Memory B cell (primary cell): Measurements from ENCODE around the gene FMN2.

Source experiments
- ATAC-seq: fragments of 150-1000 bp; cut with Tn5 transposase; 2 replicates; pipeline ENCODE4 v1.10.0; 2021; ENCODE audit warnings: low read depth, mild to moderate bottlenecking, moderate library complexity
- DNase-seq, 2 donors: peaks; one replicate each; pipeline ENCODE4 v3.0.0; 2022; ENCODE audit warnings: low spot score in 2 of 2
- H3K27ac Mint-ChIP-seq: one replicate; pipeline ENCODE4 v1.8.0; 2022; ENCODE audit warnings: mild to moderate bottlenecking, moderate library complexity, mixed read lengths
- H3K27me3 Mint-ChIP-seq: one replicate; pipeline ENCODE4 v1.8.0; 2022; ENCODE audit warnings: mixed read lengths
- H3K36me3 Mint-ChIP-seq: one replicate; pipeline ENCODE4 v1.8.0; 2022; ENCODE audit warnings: mild to moderate bottlenecking, mixed read lengths
- H3K4me1 Mint-ChIP-seq: one replicate; pipeline ENCODE4 v1.8.0; 2022; ENCODE audit warnings: mixed read lengths
- H3K4me3 Mint-ChIP-seq: one replicate; pipeline ENCODE4 v1.8.0; 2022; ENCODE audit warnings: mild to moderate bottlenecking, moderate library complexity, mixed read lengths
- H3K9me3 Mint-ChIP-seq: one replicate; pipeline ENCODE4 v1.8.0; 2022; ENCODE audit warnings: mixed read lengths

FMN2 gene

GRCh38 chr1:240107058-240107684, 15.5 kb downstream of the FMN2 start:
- no peaks in the 10 kb centered on the region for H3K4me1 Mint-ChIP-seq
- no peak for ATAC-seq
- H3K27me3 Mint-ChIP-seq, result peaks cover 2% of the 10 kb centered on the region
- H3K27ac Mint-ChIP-seq, result no peak overlapping the region
- no peak for DNase-seq
- peaks cover 5% of the 10 kb centered on the region for H3K9me3 Mint-ChIP-seq
- no peak overlapping the region for H3K4me3 Mint-ChIP-seq
- H3K36me3 Mint-ChIP-seq, result no peaks in the 10 kb centered on the region

GRCh38 chr1:240109130-240109529, 17.4 kb downstream of the FMN2 start:
- no peaks in the 10 kb centered on the region for H3K4me1 Mint-ChIP-seq
- ATAC-seq, result no peak

DNA sequence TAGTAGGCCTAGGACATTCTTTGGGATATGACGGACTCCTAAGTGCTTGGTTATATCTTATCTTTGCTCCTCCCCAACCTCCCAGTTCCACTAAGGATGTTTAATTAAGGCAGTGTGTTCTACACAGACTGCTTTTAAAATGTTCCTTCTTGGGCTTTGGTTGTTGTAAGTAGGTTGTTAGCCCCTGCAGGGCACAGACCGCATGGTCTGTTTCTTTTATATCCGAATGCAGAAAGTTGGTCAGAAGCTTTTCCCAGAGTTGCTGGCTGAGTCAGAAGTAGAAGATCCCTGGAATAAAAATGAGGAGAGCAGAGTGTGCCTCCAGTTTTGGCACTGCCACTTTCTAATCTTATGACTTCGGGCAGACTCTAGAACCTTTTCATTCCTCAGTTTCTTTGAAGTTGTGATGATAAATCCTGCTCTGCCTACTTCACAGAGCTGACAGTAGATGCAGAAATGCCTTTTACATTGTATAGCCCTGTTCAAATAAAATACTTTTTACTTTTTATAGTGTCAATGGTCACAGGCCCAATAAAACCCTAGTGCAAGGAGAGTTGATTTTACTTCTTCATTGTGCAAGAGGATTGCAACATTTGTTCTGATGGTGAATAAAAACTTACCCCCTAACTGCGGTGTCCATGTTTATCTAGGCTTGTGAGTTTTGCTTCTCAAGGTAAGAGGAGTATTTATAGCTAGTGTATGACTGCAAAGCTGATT, 18.4 kb downstream of the FMN2 start:
- no peak overlapping the region for H3K4me3 Mint-ChIP-seq
- no peak for ATAC-seq

More at GRCh38 chr1:240109130-240109529, 17.4 kb downstream of the FMN2 start:
- no peaks in the 10 kb centered on the region for H3K36me3 Mint-ChIP-seq
- no peak for DNase-seq
- peaks cover 3% of the 10 kb centered on the region for H3K9me3 Mint-ChIP-seq
- H3K27me3 Mint-ChIP-seq, result peaks cover 2% of the 10 kb centered on the region
- H3K4me3 Mint-ChIP-seq, result no peak overlapping the region
- no peak overlapping the region for H3K27ac Mint-ChIP-seq

DNA sequence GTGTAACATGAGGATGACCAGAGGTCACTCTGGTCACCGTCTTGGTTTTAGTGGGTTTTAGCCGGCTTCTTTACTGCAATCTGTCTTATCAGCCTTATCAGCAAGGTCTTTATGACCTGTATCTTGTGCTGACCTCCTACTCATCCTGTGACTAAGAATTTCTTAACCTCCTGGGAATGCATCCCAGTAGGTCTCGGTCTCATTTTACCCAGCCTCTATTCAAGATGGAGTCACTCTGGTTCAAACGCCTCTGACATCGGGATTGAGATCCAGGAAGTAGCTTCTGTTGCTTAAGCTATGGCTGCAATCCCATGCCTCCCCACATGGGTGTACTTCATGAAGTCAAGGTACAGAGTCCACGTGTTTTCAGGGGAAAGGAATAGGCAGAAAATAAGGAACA, 19.9 kb downstream of the FMN2 start:
- DNase-seq, result no peak

More for the DNA sequence above, 18.4 kb downstream of the FMN2 start:
- no peak overlapping the region for H3K27ac Mint-ChIP-seq
- peaks cover 2% of the 10 kb centered on the region for H3K27me3 Mint-ChIP-seq
- DNase-seq, result no peak
- no peaks in the 10 kb centered on the region for H3K4me1 Mint-ChIP-seq
- H3K9me3 Mint-ChIP-seq, result peaks cover 3% of the 10 kb centered on the region
- no peaks in the 10 kb centered on the region for H3K36me3 Mint-ChIP-seq

DNA sequence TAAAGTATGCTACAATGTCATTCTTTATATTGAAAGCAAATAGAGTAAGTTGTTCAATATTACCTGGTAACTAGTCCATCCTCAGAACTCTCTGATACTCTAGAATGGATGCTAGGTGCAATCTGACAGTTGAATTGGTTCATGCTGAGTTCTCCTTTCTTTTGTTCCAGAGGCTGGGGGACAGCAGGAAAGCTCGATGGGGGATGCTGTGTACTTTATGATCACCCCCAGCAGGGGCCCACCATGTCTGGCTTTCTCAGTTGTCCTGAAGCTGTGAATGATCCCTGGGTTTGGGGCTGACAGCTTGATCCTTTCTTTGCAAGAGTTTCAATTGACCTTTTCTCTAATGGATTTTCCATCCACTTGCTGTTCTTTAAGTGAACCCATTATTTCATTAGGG, 22.5 kb downstream of the FMN2 start:
- Mint-ChIP-seq H3K4me3 (no peak overlapping the region), H3K27ac (no peak overlapping the region), H3K27me3 (no peaks in the 10 kb centered on the region), H3K4me1 (no peaks in the 10 kb centered on the region), H3K9me3 (no peaks in the 10 kb centered on the region), H3K36me3 (no peaks in the 10 kb centered on the region)
- ATAC-seq (no peak), DNase-seq (no peak)

More for the DNA sequence above, 19.9 kb downstream of the FMN2 start:
- Mint-ChIP-seq H3K4me1 (no peaks in the 10 kb centered on the region), H3K27ac (no peak overlapping the region), H3K4me3 (no peak overlapping the region), H3K27me3 (peaks cover 2% of the 10 kb centered on the region), H3K36me3 (no peaks in the 10 kb centered on the region), H3K9me3 (peaks cover 3% of the 10 kb centered on the region)
- no peak for ATAC-seq

DNA sequence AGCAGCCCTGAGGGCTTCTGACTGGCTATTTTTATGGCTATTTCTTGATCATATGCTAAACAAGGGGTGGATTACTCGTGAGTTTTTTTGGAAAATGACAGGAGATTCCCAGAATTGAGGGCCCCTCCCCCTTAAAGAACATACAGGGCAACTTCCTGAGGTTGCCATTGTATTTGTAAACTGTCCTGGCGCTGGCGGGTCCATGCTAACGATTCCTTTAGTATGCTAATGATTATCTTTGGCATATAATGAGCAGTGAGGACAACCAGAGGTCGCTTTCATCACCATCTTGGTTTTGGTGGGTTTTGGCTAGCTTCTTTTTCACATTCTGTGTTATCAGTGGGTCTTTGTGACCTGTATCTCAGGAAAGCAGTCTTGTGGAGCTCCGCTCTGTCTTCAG, 24.1 kb downstream of the FMN2 start:
- Mint-ChIP-seq H3K36me3 (no peaks in the 10 kb centered on the region), H3K9me3 (peaks cover 1% of the 10 kb centered on the region), H3K27me3 (no peaks in the 10 kb centered on the region), H3K4me1 (no peaks in the 10 kb centered on the region), H3K4me3 (no peak overlapping the region), H3K27ac (no peak overlapping the region)
- no peak for DNase-seq
- ATAC-seq, result no peak

DNA sequence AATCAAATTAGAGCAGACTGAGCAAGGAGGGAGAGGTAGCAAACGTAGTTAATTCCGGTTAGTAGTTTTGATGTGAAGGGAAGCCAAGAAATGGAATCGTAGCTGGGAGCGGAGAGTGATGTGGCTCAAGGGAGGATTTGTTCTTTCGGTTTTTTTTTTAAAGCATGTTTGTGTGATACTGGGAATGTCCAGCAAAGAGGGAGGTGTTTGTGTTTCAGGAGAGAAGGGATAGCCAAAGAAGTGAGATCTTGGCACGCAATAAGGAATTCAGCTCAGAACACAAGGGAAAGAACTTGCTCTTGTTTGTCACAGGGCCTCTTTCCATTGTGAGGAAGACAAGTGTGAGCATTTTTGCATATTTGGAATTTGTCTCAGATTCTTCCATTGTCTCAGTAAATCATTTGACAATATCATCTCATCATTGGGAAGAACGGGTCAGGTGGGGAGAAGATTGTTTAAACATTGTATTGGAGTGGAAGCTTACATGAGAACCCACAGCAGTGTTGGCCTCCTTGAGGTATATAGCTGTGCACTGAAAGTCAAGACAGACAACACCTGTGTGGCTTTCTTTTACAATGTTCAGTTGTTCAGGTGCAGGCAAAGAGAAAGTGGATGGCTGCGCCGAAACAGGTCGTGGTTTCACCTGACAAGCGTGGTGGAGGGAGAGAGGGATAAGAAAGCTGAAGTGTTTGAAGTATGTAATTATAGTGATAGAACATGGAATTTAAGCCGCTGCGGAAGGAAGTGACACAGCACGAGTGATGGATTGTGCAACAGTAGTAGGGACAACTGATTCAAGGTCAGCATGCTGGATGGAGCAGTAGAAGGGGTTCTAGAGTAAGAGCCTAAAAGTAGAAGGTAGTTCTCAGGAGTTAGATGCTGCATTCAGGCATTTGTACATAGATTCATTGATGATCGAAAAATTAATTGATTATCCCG, 25.4 kb downstream of the FMN2 start:
- Mint-ChIP-seq H3K27me3 (no peaks in the 10 kb centered on the region), H3K9me3 (peaks cover 1% of the 10 kb centered on the region), H3K36me3 (no peaks in the 10 kb centered on the region), H3K4me1 (no peaks in the 10 kb centered on the region), H3K27ac (no peak overlapping the region), H3K4me3 (no peak overlapping the region)
- ATAC-seq (no peak), DNase-seq (no peak)

DNA sequence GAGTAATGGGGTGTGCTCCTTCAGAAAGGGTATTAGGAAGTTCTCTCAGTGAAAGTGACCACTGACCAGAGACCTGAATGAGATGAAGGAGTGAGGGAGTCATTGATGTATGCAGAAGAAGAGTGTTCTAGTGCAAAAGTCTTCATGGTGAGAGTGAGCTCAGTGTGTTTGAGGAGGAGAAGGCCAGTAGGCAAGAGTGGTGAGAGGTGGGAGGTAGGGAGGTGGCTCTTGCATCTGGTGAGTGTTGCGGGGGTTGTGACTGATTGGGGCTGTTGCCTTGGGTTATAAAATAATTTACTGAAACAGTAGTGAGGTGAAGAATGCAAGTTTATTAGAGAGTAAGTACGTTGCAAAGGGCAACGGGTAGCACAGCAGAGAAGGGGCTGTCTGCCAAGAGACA, 26.2 kb downstream of the FMN2 start:
- Mint-ChIP-seq H3K27ac (no peak overlapping the region), H3K27me3 (no peaks in the 10 kb centered on the region), H3K36me3 (no peaks in the 10 kb centered on the region), H3K4me1 (no peaks in the 10 kb centered on the region), H3K4me3 (no peak overlapping the region), H3K9me3 (peaks cover 1% of the 10 kb centered on the region)
- no peak for ATAC-seq
- DNase-seq, result no peak

- Mint-ChIP-seq H3K9me3 (peaks cover 8% of the 10 kb centered on the region), H3K4me1 (no peaks in the 10 kb centered on the region), H3K4me3 (no peak overlapping the region), H3K36me3 (no peaks in the 10 kb centered on the region), H3K27me3 (no peaks in the 10 kb centered on the region), H3K27ac (no peak overlapping the region)
- DNase-seq (no peak), ATAC-seq (no peak)
These were observed 31.2 kb downstream of the FMN2 start for GRCh38 chr1:240122639-240123613.

GRCh38 chr1:240126821-240127220, 35.1 kb downstream of the FMN2 start:
- no peak overlapping the region for H3K27ac Mint-ChIP-seq
- H3K9me3 Mint-ChIP-seq, result peaks cover 9% of the 10 kb centered on the region
- no peak for ATAC-seq
- H3K36me3 Mint-ChIP-seq, result no peaks in the 10 kb centered on the region
- H3K27me3 Mint-ChIP-seq, result no peaks in the 10 kb centered on the region
- H3K4me3 Mint-ChIP-seq, result no peak overlapping the region
- no peaks in the 10 kb centered on the region for H3K4me1 Mint-ChIP-seq
- DNase-seq, result no peak

- no peaks in the 10 kb centered on the region for H3K4me1 Mint-ChIP-seq
- H3K36me3 Mint-ChIP-seq, result no peaks in the 10 kb centered on the region
- H3K4me3 Mint-ChIP-seq, result no peak overlapping the region
These were observed 36.7 kb downstream of the FMN2 start for GRCh38 chr1:240128366-240128765.

GRCh38 chr1:240134113-240134512, 42.4 kb downstream of the FMN2 start:
- no peak overlapping the region for H3K27ac Mint-ChIP-seq
- H3K4me3 Mint-ChIP-seq, result no peak overlapping the region
- no peaks in the 10 kb centered on the region for H3K4me1 Mint-ChIP-seq
- H3K9me3 Mint-ChIP-seq, result peaks cover 8% of the 10 kb centered on the region
- no peaks in the 10 kb centered on the region for H3K27me3 Mint-ChIP-seq
- ATAC-seq, result no peak
- H3K36me3 Mint-ChIP-seq, result no peaks in the 10 kb centered on the region
- no peak for DNase-seq

More at GRCh38 chr1:240128366-240128765, 36.7 kb downstream of the FMN2 start:
- no peaks in the 10 kb centered on the region for H3K27me3 Mint-ChIP-seq
- ATAC-seq (no peak), DNase-seq (no peak)
- no peak overlapping the region for H3K27ac Mint-ChIP-seq
- H3K9me3 Mint-ChIP-seq, result peaks cover 11% of the 10 kb centered on the region

GRCh38 chr1:240134596-240134995, 42.9 kb downstream of the FMN2 start:
- Mint-ChIP-seq H3K9me3 (peaks cover 8% of the 10 kb centered on the region), H3K4me1 (no peaks in the 10 kb centered on the region), H3K4me3 (no peak overlapping the region), H3K27me3 (no peaks in the 10 kb centered on the region), H3K27ac (no peak overlapping the region), H3K36me3 (no peaks in the 10 kb centered on the region)
- no peak for ATAC-seq
- no peak for DNase-seq
